ENCODE results near the gene BFAR.
"Not testable (repeated sequence)": the region's sequence is repeated elsewhere in the genome, so short reads cannot be mapped to it uniquely, and the experiment has no call there.

Gene BFAR

GRCh38 chr16:14636179-14636950, 3.6 kb downstream of the BFAR start:
- not testable (repeated sequence) for DNase-seq (ENCODE audit: low read depth in 3 of 3)

- not testable (repeated sequence) for DNase-seq (ENCODE audit: low read depth in 3 of 3)
Measured at GRCh38 chr16:14636951-14637240, 4.1 kb downstream of the BFAR start.

- no peak for DNase-seq (ENCODE audit: low read depth in 3 of 3)
Measured at GRCh38 chr16:14640538-14640937, 7.8 kb downstream of the BFAR start.

GRCh38 chr16:14641206-14641605, 8.5 kb downstream of the BFAR start:
- DNase-seq (ENCODE audit: low read depth in 3 of 3) = no peak

GRCh38 chr16:14641926-14642325, 9.2 kb downstream of the BFAR start:
- DNase-seq (ENCODE audit: low read depth in 3 of 3) = no peak

- no peak for DNase-seq (ENCODE audit: low read depth in 3 of 3)
Measured at GRCh38 chr16:14649816-14650215, 17.1 kb downstream of the BFAR start.

GRCh38 chr16:14650629-14651028, 17.9 kb downstream of the BFAR start:
- no peak for DNase-seq (ENCODE audit: low read depth in 3 of 3)

- DNase-seq (ENCODE audit: low read depth in 3 of 3) = no peak
Measured at GRCh38 chr16:14652726-14653125, 20.0 kb downstream of the BFAR start.

- no peak for DNase-seq (ENCODE audit: low read depth in 3 of 3)
Measured at GRCh38 chr16:14658063-14658462, 25.3 kb downstream of the BFAR start.

GRCh38 chr16:14667347-14668266, 34.9 kb downstream of the BFAR start:
- no peak for DNase-seq (ENCODE audit: low read depth in 3 of 3)

GRCh38 chr16:14668556-14669223, 35.9 kb downstream of the BFAR start:
- DNase-seq (ENCODE audit: low read depth in 3 of 3) = no peak

GRCh38 chr16:14669776-14670175, 37.0 kb downstream of the BFAR start:
- no peak for DNase-seq (ENCODE audit: low read depth in 3 of 3)

GRCh38 chr16:14672403-14672971, 39.7 kb downstream of the BFAR start:
- DNase-seq (ENCODE audit: low read depth in 3 of 3) = no peak

GRCh38 chr16:14676633-14677032, 43.9 kb downstream of the BFAR start:
- DNase-seq (ENCODE audit: low read depth in 3 of 3) = no peak

- no peak for DNase-seq (ENCODE audit: low read depth in 3 of 3)
Measured at GRCh38 chr16:14677627-14678026, 44.9 kb downstream of the BFAR start.

- DNase-seq (ENCODE audit: low read depth in 3 of 3) = no peak
Measured at GRCh38 chr16:14678748-14679497, 46.2 kb downstream of the BFAR start.

- DNase-seq (ENCODE audit: low read depth in 3 of 3) = not testable (repeated sequence)
Measured at GRCh38 chr16:14680396-14680795, 47.6 kb downstream of the BFAR start.

GRCh38 chr16:14681115-14681514, 48.4 kb downstream of the BFAR start:
- no peak for DNase-seq (ENCODE audit: low read depth in 3 of 3)

GRCh38 chr16:14682121-14682520, 49.4 kb downstream of the BFAR start:
- DNase-seq (ENCODE audit: low read depth in 3 of 3) = no peak

- DNase-seq (ENCODE audit: low read depth in 3 of 3) = not testable (repeated sequence)
Measured at GRCh38 chr16:14685870-14686793, 53.4 kb downstream of the BFAR start.

All from stimulated activated CD4-positive, alpha-beta T cell treated with anti-CD3 and anti-CD28 coated beads, TNF-alpha, amount 100 ng/mL, for 24 hours (primary cell).